ENCODE data around the gene IL20.
A peak's percentile ranks its signal among the peaks of the same experiment; 100 is the strongest.

The IL20 gene, protein sequence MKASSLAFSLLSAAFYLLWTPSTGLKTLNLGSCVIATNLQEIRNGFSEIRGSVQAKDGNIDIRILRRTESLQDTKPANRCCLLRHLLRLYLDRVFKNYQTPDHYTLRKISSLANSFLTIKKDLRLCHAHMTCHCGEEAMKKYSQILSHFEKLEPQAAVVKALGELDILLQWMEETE

DNA sequence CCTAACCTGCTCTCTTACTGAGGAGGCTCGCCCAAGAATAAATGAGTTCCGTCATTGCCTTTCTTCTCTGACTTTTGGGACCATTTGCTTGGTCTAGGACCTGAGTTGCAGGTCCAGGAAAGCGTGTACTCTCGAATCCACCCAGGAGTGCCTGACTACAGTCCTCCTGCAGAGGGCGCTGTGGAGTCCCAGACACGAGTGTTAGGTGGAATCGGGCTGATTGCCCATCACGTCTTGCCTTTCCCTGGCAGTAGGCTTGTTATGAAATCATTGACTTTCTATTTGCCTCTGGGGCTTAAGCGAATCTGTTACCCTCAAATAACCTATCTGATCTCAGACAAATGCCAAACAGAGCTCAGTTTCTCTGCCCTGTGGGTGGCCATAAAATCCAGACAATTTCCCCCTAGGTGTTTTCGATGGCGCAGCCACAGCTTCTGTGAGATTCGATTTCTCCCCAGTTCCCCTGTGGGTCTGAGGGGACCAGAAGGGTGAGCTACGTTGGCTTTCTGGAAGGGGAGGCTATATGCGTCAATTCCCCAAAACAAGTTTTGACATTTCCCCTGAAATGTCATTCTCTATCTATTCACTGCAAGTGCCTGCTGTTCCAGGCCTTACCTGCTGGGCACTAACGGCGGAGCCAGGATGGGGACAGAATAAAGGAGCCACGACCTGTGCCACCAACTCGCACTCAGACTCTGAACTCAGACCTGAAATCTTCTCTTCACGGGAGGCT lies at the start of gene IL20:
TSS of gene IL20 (plus strand) at position 685 of the 733 bp plus-strand sequence. CDS start 230 bp downstream, outside the sequence.
- peak; percentile 5 for DNase-seq (ENCODE audit: low spot score)

DNA sequence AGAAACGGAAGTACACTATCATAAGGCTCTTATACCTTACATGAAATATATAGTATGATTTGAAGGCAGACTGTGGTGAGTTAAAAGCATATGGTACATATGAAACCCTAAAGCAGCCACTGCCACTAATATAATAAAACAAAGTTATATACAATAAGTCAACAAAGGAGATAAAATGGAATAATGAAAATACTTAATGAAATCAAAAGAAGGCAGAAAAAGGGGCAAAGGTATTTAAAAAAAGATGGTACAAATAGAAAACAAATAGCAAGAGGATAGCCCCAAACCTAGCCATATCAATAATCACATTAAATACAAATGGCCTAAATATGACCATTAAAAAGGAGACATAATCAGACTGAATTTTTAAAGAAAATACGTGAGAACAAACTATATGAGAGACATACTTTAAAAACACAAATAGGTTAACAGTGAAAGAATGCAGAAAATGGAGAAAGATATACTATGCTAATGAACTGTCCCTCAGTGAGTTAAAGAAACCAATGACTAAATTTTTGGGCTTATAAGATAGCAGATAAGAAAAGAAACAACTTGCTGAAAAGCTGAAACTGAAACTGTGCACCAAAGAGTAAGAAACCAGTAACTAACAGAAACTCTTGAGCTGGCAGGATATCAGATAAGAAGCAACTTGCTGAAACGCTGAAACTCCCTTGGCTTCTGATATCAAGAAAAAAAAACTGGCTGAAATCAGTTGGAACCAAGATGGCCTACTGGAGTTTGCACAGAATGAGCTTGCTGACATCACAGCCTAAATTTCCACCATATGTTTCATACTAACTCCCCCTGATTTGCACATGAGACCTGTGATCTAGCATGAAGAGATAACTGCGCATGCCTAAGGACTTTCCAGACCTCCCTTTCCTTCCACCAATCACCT lies 48.8 kb upstream of the IL20 start:
- no peak for DNase-seq (ENCODE audit: low spot score)

GRCh38 chr1:206821493-206821892 lies 43.9 kb upstream of the IL20 start:
- DNase-seq (ENCODE audit: low spot score), result no peak

GRCh38 chr1:206823727-206824126 lies 41.7 kb upstream of the IL20 start:
- no peak for DNase-seq (ENCODE audit: low spot score)

- DNase-seq (ENCODE audit: low spot score), result no peak
Measured at GRCh38 chr1:206824331-206824730, 41.1 kb upstream of the IL20 start.

DNA sequence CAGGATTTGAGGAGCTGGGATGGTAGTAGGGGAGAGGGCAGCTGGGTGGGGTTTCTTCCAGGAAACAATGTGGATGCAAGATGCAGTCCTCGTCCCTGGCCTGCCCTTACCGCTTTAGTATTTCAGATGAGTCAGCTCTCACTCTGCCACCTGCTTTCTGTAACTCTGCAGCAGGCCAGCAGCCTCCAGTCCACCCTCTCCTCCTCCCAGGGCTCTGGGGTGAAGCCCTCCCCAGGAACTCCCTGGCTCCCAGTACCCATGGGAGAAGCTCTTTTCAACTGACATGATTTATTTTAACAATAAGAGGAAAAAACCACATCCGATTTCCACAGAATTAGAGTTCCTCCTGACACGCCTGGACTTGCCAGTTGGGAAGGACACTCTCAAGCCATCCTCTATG lies 39.0 kb upstream of the IL20 start:
- DNase-seq (ENCODE audit: low spot score), result no peak

DNA sequence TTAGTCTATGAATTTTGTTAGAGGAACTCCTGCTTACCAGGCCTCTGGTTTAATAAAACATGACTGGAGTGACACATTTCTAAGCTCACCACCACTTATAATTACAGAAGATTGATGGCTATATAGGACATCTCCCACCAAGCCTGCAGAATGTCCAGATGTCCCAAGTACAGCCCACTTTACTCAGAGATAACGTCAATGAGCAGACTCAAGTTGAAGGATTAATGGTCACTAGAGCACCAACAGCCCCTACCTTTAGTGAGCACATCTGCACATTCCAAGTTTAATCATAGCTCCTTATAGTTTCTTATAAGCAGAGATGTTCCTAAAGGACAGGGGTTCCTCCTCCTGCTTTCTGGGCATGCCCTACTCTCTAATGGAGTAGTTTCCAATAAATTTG lies 37.4 kb upstream of the IL20 start:
- DNase-seq (ENCODE audit: low spot score), result no peak

GRCh38 chr1:206828765-206829164 lies 36.7 kb upstream of the IL20 start:
- no peak for DNase-seq (ENCODE audit: low spot score)

DNA sequence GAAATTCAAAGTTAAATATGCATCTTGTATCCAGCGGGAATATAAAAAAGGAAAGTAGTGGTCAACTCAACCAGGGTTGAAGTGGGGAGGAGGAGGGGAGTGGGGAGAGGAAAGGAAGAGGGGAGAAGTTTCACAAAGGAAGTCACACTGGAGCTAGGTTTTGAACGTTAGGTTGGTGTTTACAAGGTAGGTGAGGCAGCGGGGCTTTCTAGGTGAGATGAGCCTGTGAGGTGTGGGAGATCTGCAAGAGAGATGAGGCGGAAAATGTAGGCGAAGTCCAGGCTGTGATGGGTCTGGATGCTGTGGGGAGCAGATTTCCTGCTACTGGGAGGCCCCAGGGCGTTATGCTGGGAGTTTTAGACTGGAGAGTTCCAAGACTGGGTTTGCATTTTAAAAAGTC lies 36.1 kb upstream of the IL20 start:
- no peak for DNase-seq (ENCODE audit: low spot score)

DNA sequence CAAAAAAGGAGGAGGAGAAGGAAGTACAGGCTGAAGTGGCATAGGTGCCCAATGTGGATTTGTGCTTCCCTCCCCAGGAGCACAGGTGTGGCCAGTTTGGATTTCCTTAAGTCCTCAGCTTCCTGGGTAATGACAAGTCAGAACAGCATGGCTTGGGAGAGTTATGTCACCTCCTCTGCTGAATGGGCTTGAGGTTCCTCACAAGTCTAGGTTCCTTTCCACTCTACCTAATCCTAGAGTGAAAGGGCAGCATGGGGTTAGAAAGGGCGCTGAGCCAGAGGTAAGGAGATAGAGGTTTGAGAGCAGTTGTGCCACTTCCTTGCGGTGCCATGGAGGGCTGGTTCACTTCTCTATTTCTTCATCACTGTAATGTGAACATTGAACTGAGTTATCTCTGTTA lies 35.5 kb upstream of the IL20 start:
- DNase-seq (ENCODE audit: low spot score), result no peak

DNA sequence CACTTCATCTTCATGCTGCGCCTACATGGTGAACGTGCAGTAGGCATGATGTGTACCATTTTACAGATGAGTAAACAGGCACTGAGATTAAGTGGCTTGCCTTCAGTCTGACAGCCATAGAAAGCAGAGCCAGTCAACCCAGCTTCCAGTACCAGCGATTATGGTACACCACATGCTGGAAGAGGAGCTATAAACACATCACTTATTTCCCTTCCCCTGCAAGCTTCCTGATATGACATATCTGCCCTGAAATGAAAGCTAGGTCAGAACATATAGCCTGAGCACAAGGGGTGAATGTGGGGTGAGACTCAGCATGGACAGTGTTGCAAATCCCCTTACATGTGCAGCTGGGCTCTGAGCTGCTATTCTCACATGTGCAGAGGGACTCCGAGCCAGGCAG lies 33.8 kb upstream of the IL20 start:
- DNase-seq (ENCODE audit: low spot score), result no peak

DNA sequence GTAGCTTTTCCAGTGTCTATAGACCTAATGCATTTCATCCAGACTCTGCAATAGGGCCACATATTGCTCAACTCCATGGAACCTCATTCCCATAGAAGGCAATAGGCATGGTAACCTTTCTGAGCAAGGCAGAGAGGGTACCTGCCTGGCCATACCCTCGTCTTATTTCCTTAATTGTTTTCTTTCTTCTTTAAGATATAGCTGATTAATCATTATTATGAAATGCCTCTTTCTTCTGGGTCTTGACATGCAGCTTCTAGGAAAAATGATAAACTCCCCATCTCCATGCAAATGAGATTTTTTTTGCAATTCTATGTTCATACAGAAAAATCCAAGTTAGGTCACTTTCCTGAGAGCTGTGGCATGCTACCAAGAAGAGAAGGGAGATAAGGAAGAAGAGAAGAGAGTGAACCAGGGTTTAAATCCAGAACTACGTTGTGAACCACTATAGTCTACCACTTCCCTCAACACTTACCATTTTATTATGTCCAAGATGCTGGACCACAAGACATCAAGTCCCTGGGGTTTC lies 33.0 kb upstream of the IL20 start:
- DNase-seq (ENCODE audit: low spot score), result no peak

DNA sequence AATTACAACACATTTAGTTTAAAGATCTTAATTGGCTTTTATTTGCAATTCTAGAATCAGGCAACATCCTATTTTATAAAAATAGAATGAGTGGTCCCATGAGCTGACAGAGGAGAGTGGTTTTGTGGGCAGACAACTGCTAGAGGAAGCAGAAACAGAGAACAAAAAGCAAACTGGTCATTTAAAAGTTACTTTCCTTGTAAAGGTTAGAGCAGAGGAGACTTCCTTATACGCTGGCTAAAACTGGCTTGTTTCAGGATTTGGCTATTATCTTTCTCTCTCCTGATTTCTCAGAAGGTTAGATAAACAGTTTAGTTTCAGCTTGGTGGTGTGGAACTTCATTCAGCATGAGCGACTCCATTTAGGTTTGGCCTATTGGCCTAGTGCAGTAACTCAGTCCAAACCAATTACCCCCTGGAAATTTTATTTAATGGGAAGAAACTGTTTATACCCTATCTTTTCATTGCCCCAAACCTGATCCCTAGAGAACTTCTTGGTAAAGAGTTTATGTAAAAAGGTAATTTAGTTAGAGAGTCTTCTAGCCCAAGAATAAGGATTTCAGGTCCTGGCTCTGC lies 32.2 kb upstream of the IL20 start:
- peak; percentile 14 for DNase-seq (ENCODE audit: low spot score)

- no peak for DNase-seq (ENCODE audit: low spot score)
Measured at GRCh38 chr1:206833801-206834200, 31.6 kb upstream of the IL20 start.

- DNase-seq (ENCODE audit: low spot score), result no peak
Measured at GRCh38 chr1:206834217-206834616, 31.2 kb upstream of the IL20 start.

GRCh38 chr1:206834711-206835110 lies 30.7 kb upstream of the IL20 start:
- no peak for DNase-seq (ENCODE audit: low spot score)

GRCh38 chr1:206835186-206835585 lies 30.2 kb upstream of the IL20 start:
- no peak for DNase-seq (ENCODE audit: low spot score)

- no peak for DNase-seq (ENCODE audit: low spot score)
Measured at GRCh38 chr1:206836111-206836510, 29.3 kb upstream of the IL20 start.

GRCh38 chr1:206839006-206839560 lies 26.3 kb upstream of the IL20 start:
- DNase-seq (ENCODE audit: low spot score), result no peak

- DNase-seq (ENCODE audit: low spot score), result no peak
Measured at GRCh38 chr1:206839857-206840256, 25.6 kb upstream of the IL20 start.

DNA sequence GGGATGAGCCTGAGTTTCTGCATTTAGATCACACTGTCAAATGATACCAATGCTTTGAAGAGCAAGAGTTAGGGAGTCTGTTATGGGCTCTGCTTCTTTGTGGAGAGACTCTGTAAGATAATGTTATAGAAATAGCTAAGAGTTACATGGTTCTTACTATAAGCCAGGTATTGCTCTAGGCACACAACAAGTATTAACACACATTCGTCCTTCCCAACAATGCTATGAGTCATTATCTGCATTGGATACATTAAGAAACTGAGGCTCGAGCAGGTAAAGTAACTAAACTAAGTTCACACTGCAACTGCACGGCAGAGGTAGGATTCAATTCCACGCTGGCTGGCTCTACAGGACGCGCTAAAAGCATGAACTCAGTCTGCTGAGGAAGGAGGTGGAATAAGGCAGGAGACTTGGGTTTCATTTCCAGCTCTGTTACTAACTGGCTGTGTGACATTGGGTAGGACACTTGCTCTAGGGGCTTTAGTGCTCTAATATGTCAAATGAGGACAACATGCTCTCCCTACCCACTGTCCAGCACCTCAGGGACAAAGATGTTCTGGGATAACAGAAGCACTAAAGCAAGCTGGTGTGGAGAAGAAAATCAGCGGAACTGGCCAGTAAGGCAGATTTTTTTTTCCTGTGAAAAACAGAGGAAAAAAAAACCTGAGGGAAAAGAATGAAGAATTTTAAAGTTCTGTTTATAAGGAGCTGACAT lies 23.7 kb upstream of the IL20 start:
- no peak for DNase-seq (ENCODE audit: low spot score)
